K562 (cell line): ENCODE data around the gene CACNA1A. TPM values are rescaled to one million over a fixed set of nuclear protein-coding genes. Genes with fewer than 3 reads are reported as not detected.

Experiments used
- ATF7 ChIP-seq: fragments of 450-650 bp; IDR thresholded peaks from 2 replicates; pipeline ENCODE4 v1.7.1; 2014; ENCODE audit warnings: mild to moderate bottlenecking, moderate library complexity
- BCOR ChIP-seq: fragments of 450-650 bp; IDR thresholded peaks from 2 replicates; pipeline ENCODE4 v1.6.1; 2016
- BRD4 ChIP-seq: fragments of 200-600 bp; sonication (generic); IDR thresholded peaks from 2 replicates; pipeline ENCODE4 v1.6.1; 2017; ENCODE audit warnings: inconsistent platforms
- CC2D1A ChIP-seq: fragments of 450-650 bp; IDR thresholded peaks from 2 replicates; pipeline ENCODE4 v1.6.1; 2017; ENCODE audit warnings: mild to moderate bottlenecking
- HMBOX1 ChIP-seq: sonication (generic); IDR thresholded peaks from 2 replicates; pipeline ENCODE4 v1.6.1; 2016
- MYBL2 ChIP-seq, 2 experiments: fragments of 450-650 bp in 1 of 2; sonication (generic) in 1 of 2; formaldehyde crosslinking in 1 of 2; IDR thresholded peaks; 2 replicates each; pipeline versions ENCODE4 v1.6.1 to v1.8.1; 2017 to 2022; ENCODE audit warnings: borderline replicate concordance in 1 of 2, inconsistent platforms in 1 of 2, low read depth in 1 of 2, mild to moderate bottlenecking in 1 of 2, missing genetic modification reagents in 1 of 2, moderate library complexity in 1 of 2
- NFYB ChIP-seq: IDR thresholded peaks from 2 replicates; pipeline ENCODE4 v1.6.1; 2011; ENCODE audit warnings: mild to moderate bottlenecking, moderate library complexity; ENCODE audit not compliant: insufficient read length; ENCODE audit errors: extremely low read depth
- SMARCC2 ChIP-seq: fragments of 450-650 bp; IDR thresholded peaks from 2 replicates; pipeline ENCODE4 v1.6.1; 2017; ENCODE audit warnings: antibody characterized with exemption, moderate library complexity, mild to moderate bottlenecking, low read depth
- ZFP36 ChIP-seq: fragments of 150-350 bp; IDR thresholded peaks from 2 replicates; pipeline ENCODE4 v1.6.1; 2018; ENCODE audit warnings: low read length, low read depth; ENCODE audit not compliant: partially characterized antibody
- ZNF217 ChIP-seq: sonication (generic); formaldehyde crosslinking; IDR thresholded peaks from 2 replicates; pipeline ENCODE4 v1.8.0; 2022; ENCODE audit warnings: mild to moderate bottlenecking, missing genetic modification reagents
- ZNF766 ChIP-seq: fragments of 200-800 bp; sonication (Bioruptor generic); conservative IDR thresholded peaks from 2 replicates; pipeline ENCODE4 v1.6.1; 2016; ENCODE audit warnings: missing genetic modification characterization, missing compliant biosample characterization
- polyA plus RNA-seq, 8 experiments: library from polyadenylated mRNA; depleted of rRNA in 4 of 8; stranded (reverse) in 5 of 8; unstranded in 3 of 8; fragments of >200 nt; fragmentation: Nextera tagmentation in 2 of 8; fragmentation: Illumina TruSeq in 1 of 8; extraction: Ambion mirVana in 2 of 8; extraction: Trizol in 1 of 8; gene quantifications; 2 replicates each; pipeline versions ENCODE4 v1.2.1 to v1.2.3, GENCODE V29; 2011 to 2014; ENCODE audit warnings: inconsistent platforms in 1 of 8, missing spikeins in 1 of 8
- total RNA-seq, 7 experiments: library from RNA; depleted of rRNA in 6 of 7; stranded (reverse); fragments of >200 nt in 6 of 7; fragmentation: Illumina TruSeq in 2 of 7; extraction: Trizol in 2 of 7; gene quantifications; 2 replicates each; pipeline versions ENCODE4 v1.2.1 to v1.2.3, GENCODE V29; 2011 to 2021; ENCODE audit warnings: low replicate concordance in 1 of 7

Gene CACNA1A
- total and polyA plus RNA-seq, 9 of the 15 experiments (the other 6 are each of a cell fraction or from before 2014, with no cell fraction given), result 0.03 to 0.20 (median 0.09) TPM; not detected in 1

GRCh38 chr19:13538601-13539253 is 32.4 kb upstream of the CACNA1A start (continued):
- TF ChIP-seq MYBL2 (IDR thresholded peaks at IDR 0.05; ENCODE audit: low read depth) (no peak), MYBL2 (CRISPR knock-in tag; IDR thresholded peaks at IDR 0.05; ENCODE audit: borderline replicate concordance) (no peak), BRD4 (no peak), ATF7 (no peak), ZNF766 (CRISPR knock-in tag) (no peak), HMBOX1 (peak; percentile 98), BCOR (no peak), ZNF217 (CRISPR knock-in tag) (no peak), NFYB (no peak), SMARCC2 (no peak), CC2D1A (no peak), ZFP36 (no peak)
- TF ChIP-seq, all 486 proteins: peak for 6
